Effector memory CD4-positive, alpha-beta T cell (primary cell): Measurements from ENCODE around the gene RIF1.

ENCODE experiments used
- DNase-seq, 3 donors: peaks; one replicate each; pipeline ENCODE4 v3.0.0-alpha.2; 2020
- H3K27ac ChIP-seq: 2 replicates; pipeline ENCODE4 v1.7.0; 2013; ENCODE audit warnings: mild to moderate bottlenecking, low read length, moderate library complexity; ENCODE audit not compliant: insufficient read depth, poor library complexity, severe bottlenecking
- H3K27me3 ChIP-seq: replicated peaks from 2 replicates; pipeline ENCODE4 v1.7.0; 2013; ENCODE audit warnings: mild to moderate bottlenecking, low read length; ENCODE audit not compliant: insufficient read depth, control insufficient read depth, poor library complexity, severe bottlenecking
- H3K36me3 ChIP-seq: 2 replicates; pipeline ENCODE4 v1.7.0; 2013; ENCODE audit warnings: mild to moderate bottlenecking, low read length, moderate library complexity; ENCODE audit not compliant: control insufficient read depth, insufficient read depth
- H3K4me1 ChIP-seq: 2 replicates; pipeline ENCODE4 v1.7.0; 2013; ENCODE audit warnings: low read length, mild to moderate bottlenecking; ENCODE audit not compliant: control insufficient read depth, insufficient read depth, poor library complexity, severe bottlenecking
- H3K4me3 ChIP-seq: 2 replicates; pipeline ENCODE4 v1.7.0; 2013; ENCODE audit warnings: low read length, low read depth, mild to moderate bottlenecking; ENCODE audit not compliant: insufficient read depth, poor library complexity, severe bottlenecking
- H3K9me3 ChIP-seq: 2 replicates; pipeline ENCODE4 v1.7.0; 2013; ENCODE audit warnings: mild to moderate bottlenecking, low read length, moderate library complexity; ENCODE audit not compliant: control insufficient read depth

Gene RIF1

GRCh38 chr2:151472966-151473365 is 63.3 kb downstream of the RIF1 start:
- Histone ChIP-seq H3K9me3 (no peaks in the 10 kb centered on the region), H3K27me3 (no peaks in the 10 kb centered on the region), H3K36me3 (peaks cover 36% of the 10 kb centered on the region), H3K4me3 (no peak overlapping the region), H3K27ac (no peak overlapping the region), H3K4me1 (no peaks in the 10 kb centered on the region)
- no peak for DNase-seq

- Histone ChIP-seq H3K4me3 (no peak overlapping the region), H3K9me3 (no peaks in the 10 kb centered on the region), H3K27me3 (no peaks in the 10 kb centered on the region), H3K4me1 (no peaks in the 10 kb centered on the region), H3K27ac (no peak overlapping the region), H3K36me3 (peaks cover 15% of the 10 kb centered on the region)
- DNase-seq: no peak
Observed at GRCh38 chr2:151475071-151475470, 65.4 kb downstream of the RIF1 start.

GRCh38 chr2:151476287-151476686 is 66.6 kb downstream of the RIF1 start:
- no peak for DNase-seq
- Histone ChIP-seq H3K9me3 (no peaks in the 10 kb centered on the region), H3K27me3 (no peaks in the 10 kb centered on the region), H3K36me3 (peaks cover 11% of the 10 kb centered on the region), H3K27ac (no peak overlapping the region), H3K4me3 (no peak overlapping the region), H3K4me1 (no peaks in the 10 kb centered on the region)

- Histone ChIP-seq H3K4me1 (no peaks in the 10 kb centered on the region), H3K27me3 (no peaks in the 10 kb centered on the region), H3K9me3 (no peaks in the 10 kb centered on the region), H3K4me3 (no peak overlapping the region), H3K27ac (no peak overlapping the region), H3K36me3 (peaks cover 11% of the 10 kb centered on the region)
- DNase-seq: no peak
Observed at GRCh38 chr2:151478011-151478410, 68.3 kb downstream of the RIF1 start.

- Histone ChIP-seq H3K9me3 (no peaks in the 10 kb centered on the region), H3K4me3 (no peak overlapping the region), H3K36me3 (no peaks in the 10 kb centered on the region), H3K27me3 (no peaks in the 10 kb centered on the region), H3K27ac (no peak overlapping the region), H3K4me1 (no peaks in the 10 kb centered on the region)
- no peak for DNase-seq
Observed at GRCh38 chr2:151481744-151482143, 72.0 kb downstream of the RIF1 start.

GRCh38 chr2:151482171-151482725 is 72.5 kb downstream of the RIF1 start:
- H3K27ac ChIP-seq: no peak overlapping the region
- no peaks in the 10 kb centered on the region for H3K9me3 ChIP-seq
- H3K36me3 ChIP-seq: no peaks in the 10 kb centered on the region
- H3K4me3 ChIP-seq: no peak overlapping the region
- no peak for DNase-seq
- H3K27me3 ChIP-seq: no peaks in the 10 kb centered on the region
- H3K4me1 ChIP-seq: no peaks in the 10 kb centered on the region

GRCh38 chr2:151483546-151483945 is 73.8 kb downstream of the RIF1 start:
- Histone ChIP-seq H3K4me3 (no peak overlapping the region), H3K36me3 (no peaks in the 10 kb centered on the region), H3K27ac (no peak overlapping the region), H3K9me3 (no peaks in the 10 kb centered on the region), H3K4me1 (no peaks in the 10 kb centered on the region), H3K27me3 (no peaks in the 10 kb centered on the region)
- no peak for DNase-seq

GRCh38 chr2:151484100-151484499 is 74.4 kb downstream of the RIF1 start:
- no peaks in the 10 kb centered on the region for H3K27me3 ChIP-seq
- no peak for DNase-seq
- no peak overlapping the region for H3K4me3 ChIP-seq
- H3K27ac ChIP-seq: no peak overlapping the region
- H3K9me3 ChIP-seq: no peaks in the 10 kb centered on the region
- no peaks in the 10 kb centered on the region for H3K4me1 ChIP-seq
- no peaks in the 10 kb centered on the region for H3K36me3 ChIP-seq

GRCh38 chr2:151486053-151486452 is 76.4 kb downstream of the RIF1 start:
- H3K4me3 ChIP-seq: no peak overlapping the region
- no peaks in the 10 kb centered on the region for H3K27me3 ChIP-seq
- H3K9me3 ChIP-seq: no peaks in the 10 kb centered on the region
- peaks cover 4% of the 10 kb centered on the region for H3K36me3 ChIP-seq
- H3K4me1 ChIP-seq: no peaks in the 10 kb centered on the region
- no peak for DNase-seq
- no peak overlapping the region for H3K27ac ChIP-seq

- no peak overlapping the region for H3K27ac ChIP-seq
- H3K9me3 ChIP-seq: no peaks in the 10 kb centered on the region
- no peak overlapping the region for H3K4me3 ChIP-seq
- H3K27me3 ChIP-seq: no peaks in the 10 kb centered on the region
- peaks cover 4% of the 10 kb centered on the region for H3K36me3 ChIP-seq
- H3K4me1 ChIP-seq: no peaks in the 10 kb centered on the region
- DNase-seq: no peak
Observed at GRCh38 chr2:151490276-151490675, 80.6 kb downstream of the RIF1 start.
